Ramos (cell line): ENCODE measurements around the gene NHERF2.

Source experiments
- in situ Hi-C: fragments of 300-500 bp; cut with MboI; formaldehyde crosslinking; loops from one replicate; pipeline ENCODE4 v1.14.3; 2022; ENCODE audit warnings: low sequenced_read_pairs; ENCODE audit not compliant: unreplicated experiment

Gene NHERF2

DNA sequence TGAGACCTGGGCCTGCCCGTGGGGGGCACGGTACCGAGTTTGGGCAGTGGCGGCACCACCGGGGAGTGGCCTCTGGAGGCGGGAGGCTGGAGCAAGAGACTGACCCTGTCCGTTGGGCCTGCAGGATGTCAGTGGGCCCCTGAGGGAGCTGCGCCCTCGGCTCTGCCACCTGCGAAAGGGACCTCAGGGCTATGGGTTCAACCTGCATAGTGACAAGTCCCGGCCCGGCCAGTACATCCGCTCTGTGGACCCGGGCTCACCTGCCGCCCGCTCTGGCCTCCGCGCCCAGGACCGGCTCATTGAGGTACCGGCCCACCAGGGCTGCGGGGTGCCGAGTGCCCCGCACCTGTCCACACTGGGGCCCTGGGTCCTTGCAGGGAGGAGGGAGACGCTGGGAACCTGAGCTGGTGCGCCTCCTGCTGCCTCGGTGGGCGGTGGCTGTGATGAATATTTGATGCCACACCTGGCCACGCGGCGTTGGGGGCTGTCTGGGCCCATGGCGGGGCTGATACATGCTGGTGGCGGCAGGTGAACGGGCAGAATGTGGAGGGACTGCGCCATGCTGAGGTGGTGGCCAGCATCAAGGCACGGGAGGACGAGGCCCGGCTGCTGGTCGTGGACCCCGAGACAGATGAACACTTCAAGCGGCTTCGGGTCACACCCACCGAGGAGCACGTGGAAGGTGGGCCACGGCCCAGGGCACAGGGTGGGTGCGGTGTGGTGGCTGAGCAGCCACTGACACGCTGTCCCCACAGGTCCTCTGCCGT is 9.7 kb downstream of the NHERF2 start:
- in situ Hi-C loops = no loop called here

DNA sequence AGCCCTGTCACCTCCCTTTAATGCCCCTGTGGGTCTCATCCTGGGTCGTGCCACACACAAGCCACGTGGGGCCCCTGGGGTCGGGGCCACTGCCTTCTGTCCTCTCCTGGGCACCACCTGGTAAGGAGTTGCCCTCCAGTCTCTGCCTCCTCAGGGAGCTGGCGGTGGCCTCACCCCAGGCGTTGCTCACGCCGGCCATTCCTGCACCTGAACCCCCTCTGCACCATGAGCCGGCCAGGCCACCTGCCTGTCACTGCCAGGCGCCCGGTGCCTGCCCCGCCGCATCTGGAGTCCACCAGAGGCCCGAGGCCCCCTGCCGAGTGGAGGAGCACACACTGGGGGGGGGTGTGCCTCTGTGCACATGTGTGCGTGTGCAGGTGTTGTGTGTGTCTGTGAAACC is 10.4 kb downstream of the NHERF2 start:
- in situ Hi-C loops = no loop called here

DNA sequence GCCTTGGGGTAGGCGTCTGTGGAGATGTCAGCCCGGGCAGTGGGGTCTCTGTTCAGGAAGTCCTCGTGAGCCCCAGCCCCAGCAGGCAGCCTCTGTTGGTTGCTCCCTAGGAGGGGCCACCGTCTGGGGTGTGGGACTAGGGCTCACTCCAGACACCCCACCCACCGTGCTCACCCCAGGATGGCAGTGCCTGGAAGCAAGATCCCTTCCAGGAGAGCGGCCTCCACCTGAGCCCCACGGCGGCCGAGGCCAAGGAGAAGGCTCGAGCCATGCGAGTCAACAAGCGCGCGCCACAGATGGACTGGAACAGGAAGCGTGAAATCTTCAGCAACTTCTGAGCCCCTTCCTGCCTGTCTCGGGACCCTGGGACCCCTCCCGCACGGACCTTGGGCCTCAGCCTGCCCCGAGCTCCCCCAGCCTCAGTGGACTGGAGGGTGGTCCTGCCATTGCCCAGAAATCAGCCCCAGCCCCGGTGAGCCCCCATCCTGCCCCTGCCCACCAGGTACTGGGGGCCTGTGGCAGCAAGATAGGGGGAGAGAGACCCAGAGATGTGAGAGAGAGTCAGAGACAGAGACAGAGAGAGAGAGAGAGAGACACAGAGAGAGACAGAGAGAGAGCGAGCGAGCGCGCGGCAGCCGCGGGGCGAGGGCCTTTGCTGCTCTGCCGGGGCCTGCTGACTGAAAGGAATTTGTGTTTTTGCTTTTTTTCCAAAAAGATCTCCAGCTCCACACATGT is 11.1 kb downstream of the NHERF2 start:
- in situ Hi-C loops = no loop called here

DNA sequence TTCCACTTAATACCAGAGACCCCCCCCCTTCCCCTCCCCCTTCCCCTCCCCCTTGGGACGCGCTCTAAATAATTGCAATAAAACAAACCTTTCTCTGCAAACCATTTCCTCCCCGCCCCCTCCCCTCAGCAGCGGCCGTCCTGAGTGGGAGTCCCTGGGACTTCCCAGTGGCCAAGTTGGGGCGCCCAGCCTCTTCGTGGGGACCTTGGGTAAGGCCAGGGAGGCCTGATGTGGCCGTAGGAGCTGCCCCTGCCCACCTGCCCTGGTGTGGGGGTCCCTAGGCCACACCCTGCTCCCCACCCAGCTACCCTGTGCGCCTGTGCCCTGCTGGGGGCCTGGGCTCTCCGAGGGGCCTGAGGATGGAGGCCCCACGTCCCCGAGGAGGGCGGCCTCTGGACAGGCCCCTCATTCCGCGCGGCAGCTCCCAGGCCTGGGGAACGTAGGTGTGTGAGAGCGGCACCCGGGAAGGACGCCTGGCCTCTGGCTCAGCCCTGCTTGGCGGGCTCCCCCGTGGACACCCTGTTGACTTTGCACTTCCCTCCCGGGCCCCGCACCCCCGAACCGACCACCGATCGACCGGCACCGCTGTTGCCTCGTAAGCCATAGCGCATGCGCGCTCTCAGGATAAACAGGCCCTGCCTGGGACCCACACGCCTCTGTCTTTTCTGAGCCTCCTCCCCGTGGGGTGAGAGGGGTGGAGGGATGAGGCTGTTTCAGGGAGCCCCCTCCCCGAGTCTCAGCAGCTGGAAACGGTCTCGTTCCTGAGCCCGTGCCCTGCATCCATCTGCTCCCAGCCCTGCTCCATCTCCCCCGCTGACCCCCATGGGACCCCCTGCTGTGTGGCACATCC is 11.9 kb downstream of the NHERF2 start:
- in situ Hi-C loops = no loop called here

DNA sequence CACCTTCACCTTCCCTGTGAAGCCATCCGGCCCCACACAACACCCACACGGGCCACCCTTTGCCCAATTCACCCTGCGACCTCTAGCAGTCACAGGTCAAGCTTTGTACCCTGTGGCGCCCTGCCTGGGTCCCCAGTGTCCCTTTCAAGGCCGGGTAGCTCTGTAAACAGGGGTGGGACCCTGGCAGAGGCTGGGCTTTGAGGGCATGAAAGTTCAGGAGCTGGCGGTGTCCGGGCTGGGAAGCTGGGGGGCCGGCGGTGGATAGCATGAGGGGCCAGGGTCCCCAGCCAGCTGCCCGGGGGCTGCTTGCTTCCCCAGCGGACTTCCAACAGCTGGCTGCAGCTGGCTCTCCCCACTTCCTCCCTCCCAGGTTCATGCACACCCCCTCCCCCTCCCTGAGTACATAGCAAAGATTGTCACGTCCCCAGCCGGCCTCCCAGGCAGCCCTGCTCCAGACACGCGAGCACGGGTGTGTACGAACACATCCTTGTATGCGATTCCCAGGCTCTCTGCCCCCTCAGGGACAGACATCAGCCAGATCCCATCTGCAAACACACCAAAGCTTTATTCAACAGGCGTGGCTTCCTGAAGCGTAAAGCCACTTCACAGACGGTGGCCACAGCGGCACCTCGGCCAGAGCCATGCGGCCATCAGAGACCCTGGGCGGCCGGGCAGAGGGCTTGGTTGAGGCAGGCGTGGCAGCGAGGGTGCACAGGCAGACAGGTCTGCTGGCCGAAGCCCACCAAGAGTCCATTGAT is 12.8 kb downstream of the NHERF2 start:
- in situ Hi-C loops = no loop called here

DNA sequence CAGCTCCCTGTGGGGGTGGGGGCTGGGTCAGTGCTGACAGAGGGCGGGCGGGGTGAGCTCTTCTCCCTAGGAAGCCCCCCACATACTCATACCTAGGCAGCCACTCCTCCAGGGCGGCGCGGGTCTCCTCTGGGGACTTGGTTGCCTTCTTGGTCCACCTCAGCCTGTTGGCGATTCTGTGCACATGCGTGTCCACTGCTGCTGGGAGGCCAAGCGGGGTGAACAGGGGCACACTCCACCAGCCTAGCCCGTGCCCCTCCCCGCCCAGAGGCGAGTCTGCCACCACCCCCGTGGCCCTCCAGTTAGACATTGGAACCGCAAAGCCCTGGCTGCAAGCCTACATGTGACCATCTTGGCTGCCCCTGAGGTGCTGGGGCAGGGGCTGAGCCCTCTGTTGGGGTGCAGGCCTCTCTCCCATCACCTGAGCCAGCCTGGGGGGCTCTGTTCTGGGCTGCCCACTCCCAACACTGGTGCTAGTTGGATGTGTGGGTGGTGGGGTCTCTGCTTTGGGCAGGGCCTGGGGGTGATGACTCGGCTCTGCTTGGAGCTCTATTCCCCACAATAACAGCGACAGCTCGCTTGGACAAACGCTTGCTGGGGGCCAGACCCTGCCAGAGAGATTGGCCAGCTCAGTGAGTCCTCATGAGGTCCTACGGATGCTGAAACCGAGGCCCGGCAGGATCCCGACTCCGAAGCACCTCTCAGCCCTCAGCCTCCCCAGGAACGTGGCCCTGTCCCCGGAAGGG is 13.5 kb downstream of the NHERF2 start:
- in situ Hi-C loops = no loop called here

DNA sequence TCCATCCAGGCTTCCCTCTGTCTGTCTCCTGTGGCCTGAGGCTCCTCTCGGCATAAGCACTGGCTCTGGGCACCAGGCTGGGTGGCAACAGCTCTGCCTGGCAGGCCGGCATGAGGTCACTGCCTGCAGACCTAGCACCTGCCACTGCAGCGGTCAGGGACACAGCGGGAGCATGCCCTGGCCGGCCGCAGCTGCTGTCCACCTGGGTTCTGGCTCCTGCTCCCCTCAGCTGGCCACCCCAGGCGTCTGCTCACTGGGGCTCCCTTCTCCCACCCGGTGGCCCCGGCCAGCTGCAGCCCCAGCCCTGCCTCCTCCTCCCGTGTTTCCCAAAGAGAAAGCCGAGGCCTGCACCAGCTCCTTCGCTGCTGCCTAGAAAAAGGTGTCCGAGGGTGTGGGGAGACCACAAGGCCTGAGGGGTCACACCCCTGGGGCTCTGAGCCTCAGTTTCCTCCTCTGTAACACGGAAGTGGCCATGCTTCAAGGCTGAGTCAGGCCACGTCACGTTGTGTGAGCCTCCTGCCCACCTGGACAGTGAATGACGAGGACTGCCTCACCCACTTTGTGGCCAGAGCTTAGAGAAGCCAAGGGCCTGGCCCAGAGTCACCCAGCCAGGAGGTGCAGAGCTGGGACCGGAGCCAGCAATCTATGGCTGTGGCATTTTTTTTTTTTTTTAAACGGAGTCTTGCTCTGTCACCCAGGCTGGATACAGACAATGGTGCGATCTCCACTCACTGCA is 14.3 kb downstream of the NHERF2 start:
- in situ Hi-C loops = no loop called here

DNA sequence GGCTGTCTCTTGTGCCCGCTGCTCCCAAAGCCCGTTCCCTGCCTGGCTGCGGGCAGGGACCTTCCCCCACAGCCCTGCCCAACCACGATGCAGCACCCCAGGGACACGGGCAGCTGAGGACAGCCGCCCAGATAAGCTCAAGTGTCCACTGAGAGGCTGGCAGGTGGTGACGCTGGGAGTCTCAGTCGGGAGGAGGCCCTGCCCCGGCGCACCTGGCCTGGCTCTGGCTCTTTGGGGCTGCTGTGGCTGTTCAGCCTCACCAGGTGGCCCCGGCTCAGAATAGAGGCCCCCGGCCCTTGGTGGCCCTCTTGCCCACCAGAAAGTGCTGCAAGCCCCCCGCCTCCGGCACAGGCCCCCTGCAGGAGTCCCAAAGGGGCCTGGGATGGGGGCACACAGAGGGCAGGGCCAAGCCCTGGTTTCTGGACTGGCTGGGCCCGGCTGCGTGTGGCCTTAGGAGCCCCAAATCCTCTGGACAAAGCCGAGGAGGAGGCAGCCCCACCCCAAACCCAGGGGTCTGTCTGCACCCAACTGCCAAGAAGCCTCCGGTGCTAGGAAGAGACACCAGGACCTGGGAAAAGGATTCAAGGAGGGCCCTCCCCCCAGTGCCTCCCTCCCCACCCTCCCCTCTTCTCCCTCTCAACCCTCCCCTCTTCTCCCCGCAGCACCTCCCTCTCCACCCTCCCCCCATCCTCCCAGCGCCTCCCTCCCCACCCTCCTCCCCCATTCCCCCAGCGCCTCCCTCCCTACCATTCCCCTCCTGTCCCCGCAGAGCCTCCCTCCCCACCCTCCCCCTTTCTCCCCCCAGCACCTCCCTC is 15.7 kb downstream of the NHERF2 start:
- in situ Hi-C loops = no loop called here

DNA sequence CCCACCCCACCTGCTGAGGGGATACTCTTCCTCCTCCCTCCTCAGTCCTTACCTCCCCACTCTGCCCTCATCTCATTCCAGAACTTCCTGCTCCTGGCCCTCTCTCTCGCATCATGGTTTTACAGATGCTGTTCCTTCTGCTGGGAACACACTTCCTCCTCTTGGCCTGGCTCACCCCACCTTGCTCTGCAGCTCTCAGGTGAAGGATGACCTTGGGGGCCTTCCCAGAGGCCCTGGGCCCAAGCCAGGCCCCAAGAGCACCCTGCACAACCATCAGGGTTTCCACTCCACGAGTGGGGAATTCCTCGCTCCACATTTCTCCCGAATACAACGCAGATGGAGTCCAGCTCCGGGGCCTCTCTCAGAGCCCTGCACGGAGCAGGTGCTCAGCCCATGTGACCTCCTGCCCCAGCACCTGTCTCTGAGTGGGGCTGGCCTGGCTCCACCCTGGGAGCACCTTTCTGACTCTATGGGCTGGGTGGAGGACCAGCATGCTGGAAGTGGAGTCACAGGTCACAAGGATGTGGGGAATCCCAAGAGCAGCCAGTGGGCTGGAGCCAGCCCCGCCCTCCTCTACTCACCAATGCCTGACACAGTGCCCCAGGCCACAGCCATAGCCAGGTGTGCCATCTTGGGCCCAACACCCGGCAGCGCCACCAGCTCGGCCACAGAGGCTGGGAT is 16.4 kb downstream of the NHERF2 start:
- in situ Hi-C loops = no loop called here

DNA sequence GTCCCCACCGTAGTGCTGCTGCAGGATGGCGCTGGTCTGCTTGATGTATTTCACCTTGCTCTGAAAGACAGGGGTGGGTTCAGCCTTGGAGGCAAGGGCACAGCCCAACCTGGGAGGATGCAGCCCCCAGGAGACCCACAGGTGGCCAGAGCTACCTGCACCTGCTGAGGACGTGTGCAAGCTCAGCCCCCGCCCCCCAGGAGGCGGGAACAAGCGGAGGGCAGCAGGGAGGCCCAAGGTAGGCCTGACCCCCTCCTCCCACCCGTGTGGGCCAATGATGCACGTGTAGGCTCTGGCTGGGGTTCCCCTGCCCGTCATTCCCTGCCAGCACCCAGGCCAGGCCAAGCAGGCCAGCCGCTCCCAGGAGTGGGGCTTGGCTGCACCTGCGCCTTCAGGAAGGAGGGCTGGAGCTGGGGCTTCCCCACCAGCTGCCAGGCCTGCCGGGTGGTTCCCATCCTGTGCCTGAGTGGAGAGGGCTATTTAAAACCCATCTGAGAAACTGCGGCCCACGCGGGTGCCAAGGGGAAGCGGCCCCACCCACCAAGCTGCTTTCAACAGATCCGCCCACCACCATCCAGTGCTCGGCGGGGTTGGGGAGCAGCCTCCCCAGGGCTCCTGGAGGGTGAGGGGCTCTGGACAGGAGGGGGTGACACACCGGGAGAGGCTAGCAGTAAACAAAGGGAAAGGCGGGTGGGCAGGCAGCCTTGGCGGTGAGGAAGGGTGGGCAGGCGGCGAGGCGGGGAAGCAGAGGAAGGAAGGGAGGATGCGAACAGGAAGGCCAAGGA is 17.2 kb downstream of the NHERF2 start:
- in situ Hi-C loops = no loop called here

DNA sequence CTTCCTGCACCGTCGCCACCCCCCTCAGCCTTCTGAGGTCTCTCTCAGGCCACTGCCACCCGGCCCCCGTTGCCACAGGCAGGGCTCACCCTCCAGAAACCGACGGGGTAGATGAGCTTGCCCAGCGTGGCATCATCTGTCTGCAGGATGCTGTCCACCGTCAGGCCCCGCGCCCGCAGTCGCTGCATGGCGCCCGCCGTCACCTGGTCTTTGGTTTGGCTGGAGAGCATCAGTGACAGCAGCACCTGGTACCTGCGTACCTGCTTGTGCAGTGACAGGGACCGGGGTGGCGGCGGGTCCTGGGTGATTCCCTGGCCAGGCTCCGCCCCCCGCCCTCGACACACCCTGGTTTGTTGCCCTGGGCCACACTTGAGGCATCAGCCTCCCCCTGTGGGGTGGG is 17.8 kb downstream of the NHERF2 start:
- in situ Hi-C loops = no loop called here

DNA sequence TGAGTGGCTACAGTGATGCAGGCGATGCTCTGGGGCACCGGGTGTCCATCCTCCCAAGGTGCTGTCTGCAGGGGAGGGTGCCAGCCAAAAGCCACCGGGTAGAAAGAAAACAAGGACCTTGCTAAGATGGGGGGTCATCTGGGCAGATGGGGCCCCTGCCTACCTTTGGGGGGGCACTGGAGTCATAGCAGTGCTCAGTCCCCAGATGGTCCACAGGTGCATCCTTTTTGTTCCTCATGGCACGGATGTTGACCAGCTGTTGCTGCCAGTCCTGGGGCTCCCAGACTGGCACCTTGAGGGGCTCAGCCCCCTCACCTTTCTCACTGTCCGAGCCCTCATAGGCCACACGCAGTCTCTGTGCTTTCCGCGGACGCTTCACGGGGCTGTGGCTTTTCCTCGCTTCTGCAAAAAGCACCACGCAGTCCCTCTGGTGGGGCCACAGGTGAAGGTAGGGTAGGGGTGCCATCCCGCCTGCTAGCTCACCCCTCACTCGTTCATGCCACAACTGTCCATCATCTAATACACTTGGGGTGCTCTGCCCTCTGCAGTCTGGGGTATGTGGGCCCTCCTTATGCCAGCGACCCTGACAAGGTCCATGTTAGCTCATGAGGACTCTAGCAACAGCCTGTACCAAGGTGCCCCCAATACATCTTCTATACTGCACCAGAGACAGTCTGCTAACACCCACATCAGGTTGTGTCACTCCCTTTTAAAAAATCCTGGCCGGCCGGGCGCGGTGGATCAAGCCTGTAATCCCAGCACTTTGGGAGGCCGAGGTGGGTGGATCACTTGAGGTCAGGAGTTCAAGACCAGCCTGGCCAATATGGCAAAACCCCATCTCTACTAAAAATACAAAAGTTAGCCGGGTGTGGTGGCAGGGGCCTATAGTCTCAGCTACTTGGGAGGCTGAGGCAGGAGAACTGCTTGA is 19.5 kb downstream of the NHERF2 start:
- in situ Hi-C loops = no loop called here

DNA sequence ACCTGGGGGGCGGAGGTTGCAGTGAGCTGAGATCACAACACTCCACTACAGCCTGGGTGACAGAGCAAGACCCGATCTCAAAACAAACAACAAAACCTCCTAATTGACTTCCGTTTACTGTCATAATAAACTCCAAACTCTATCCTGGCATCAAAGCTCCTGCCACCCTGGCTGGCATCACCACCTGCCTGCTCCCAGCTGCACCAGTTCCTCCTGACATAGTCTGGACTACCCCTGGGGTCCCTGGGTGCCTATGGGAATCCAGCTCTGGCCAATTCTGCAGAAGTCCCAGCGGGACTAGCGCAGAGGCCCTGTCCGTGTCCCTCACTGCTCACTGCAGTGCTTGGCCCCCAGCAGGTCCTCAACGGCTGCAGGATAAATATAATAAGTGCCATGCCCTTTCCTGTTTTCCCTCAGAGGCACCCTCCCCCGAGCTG is 20.2 kb downstream of the NHERF2 start:
- in situ Hi-C loops = no loop called here

DNA sequence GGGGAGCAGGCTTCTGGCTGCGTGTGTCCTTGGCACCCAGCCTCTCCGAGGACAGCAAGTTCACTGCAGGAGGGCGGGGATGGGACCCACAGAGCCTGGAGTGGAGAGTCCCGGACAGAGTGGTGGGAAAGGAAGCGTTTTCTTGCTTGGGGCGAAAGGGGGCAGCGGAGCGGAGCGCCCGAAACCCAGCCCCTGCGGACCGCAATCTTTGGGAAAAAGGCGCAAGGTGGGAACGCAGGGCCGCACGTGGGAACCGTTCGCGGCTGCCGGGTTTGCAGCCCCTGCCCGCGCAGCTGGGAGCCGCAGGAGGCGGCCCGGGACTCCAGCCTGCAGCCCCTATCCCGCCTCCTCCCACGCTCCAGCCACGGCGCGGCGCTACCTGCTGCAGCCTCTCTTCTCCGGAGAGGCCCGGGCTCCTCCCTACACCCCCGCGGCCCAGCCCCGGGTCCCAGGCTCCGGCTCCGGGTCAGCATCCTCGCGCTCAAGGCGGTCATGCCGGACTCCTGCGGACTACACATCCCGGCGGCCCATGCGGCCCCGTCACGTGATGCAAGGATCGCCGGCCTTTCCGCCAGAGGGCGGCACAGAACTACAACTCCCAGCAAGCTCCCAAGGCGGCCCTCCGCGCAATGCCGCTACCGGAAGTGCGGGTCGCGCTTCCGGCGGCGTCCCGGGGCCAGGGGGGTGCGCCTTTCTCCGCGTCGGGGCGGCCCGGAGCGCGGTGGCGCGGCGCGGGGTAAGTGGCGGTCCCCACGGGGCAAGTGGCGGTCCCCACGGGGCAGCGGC is 20.8 kb downstream of the NHERF2 start, which contains the start of the genes NTHL1 and TSC2:
Gene NTHL1 (minus strand): TSS at position 505 of the 786 bp plus-strand sequence. CDS start 11 bp downstream, at position 494.
Gene TSC2 (plus strand): TSS at position 656 of the 786 bp plus-strand sequence. CDS start 631 bp downstream, outside the sequence.
- in situ Hi-C loops = no loop called here

DNA sequence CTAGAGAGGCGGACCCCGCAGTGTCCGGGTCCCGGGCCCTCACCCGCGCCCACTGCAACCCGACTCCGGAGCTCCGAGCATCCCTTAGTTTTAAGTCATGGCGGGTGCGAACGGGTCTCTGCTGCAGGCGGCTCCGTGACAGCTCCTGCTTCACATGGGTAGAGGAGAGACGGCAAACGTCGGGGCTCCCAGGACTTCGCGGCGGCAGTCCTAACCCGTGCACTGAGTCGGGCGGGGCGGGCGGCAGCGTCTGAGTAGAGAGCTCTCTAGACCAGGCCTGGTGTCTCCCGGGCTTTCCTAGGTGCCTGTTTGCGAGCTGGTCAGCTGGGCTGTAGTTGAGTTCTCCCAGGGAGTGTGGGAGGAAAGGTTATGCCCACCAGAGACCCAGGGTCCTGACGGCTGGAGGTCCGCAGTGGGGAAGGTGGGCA is 21.4 kb downstream of the NHERF2 start:
- in situ Hi-C loops = no loop called here
